ENCODE data around the gene HBE1. TPM values are rescaled to one million over a fixed set of nuclear protein-coding genes. Genes with fewer than 3 reads are reported as not detected.

HBE1 gene
- total and polyA plus RNA-seq, 2 of the 8 experiments (the other 6 are each of a cell fraction or from before 2014, with no cell fraction given) = 0.39 TPM; not detected in 1

DNA sequence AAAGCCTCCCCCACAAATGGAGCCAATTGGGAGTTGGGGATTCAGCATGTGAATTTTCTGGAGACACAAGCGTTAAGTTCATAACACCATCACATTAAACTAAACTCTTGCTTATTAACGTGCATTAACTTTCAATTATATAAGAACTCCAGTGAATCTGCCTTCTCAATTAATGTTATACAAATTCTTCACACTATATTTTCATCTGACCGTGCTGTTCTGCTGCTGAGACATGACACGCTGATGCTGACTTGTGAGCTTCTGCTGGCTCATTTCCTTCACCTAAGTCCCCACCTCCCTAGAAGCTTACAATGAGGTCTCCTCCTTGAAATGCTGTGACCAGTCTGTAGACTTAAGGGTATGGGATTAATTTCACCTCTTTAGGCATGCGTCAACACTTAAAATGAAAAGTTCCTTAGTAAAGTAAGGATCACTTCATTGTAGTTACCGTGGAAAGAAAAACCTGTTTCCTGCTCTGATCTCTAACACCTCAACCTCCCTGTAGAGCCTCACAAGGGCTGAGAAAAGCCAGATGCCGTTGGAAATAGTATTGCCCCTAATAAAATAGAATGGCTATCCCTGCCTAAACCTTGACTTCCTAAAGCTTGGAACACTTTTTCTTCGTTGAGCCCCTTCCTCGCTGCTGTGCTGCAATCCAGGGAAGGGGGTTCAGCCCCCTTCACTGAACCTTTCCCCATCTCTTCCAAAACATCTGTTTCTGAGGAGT is 17.4 kb downstream of the HBE1 start (continued):
- TF ChIP-seq CHD7 (IDR thresholded peaks at IDR 0.05; ENCODE audit: insufficient replicate concordance, low read length) = no peak
- no peak for TF ChIP-seq POLR2AphosphoS5 (IDR thresholded peaks at IDR 0.05; ENCODE audit: low read depth, low read length)
- TF ChIP-seq EP300 (IDR thresholded peaks at IDR 0.05; ENCODE audit: borderline replicate concordance in 1 of 2, low read depth in 2 of 2, low read length in 2 of 2) = no peak
- TF ChIP-seq GABPA (IDR thresholded peaks at IDR 0.05; ENCODE audit: borderline replicate concordance, insufficient read depth, low read length) = no peak
- no peak for TF ChIP-seq USF2 (IDR thresholded peaks at IDR 0.05; ENCODE audit: low read length)

All from H1 (cell line).